HepG2 (cell line): ENCODE measurements around the gene MIER1. TPM values are rescaled to one million over a fixed set of nuclear protein-coding genes. Genes with fewer than 3 reads are reported as not detected.
A peak's percentile ranks its signal among the peaks of the same experiment; 100 is the strongest.

Experiments
- HMG20B ChIP-seq: conservative IDR thresholded peaks from 2 replicates; pipeline ENCODE4 v1.6.1; 2016; ENCODE audit warnings: missing genetic modification reagents, missing compliant biosample characterization
- HMGA1 ChIP-seq: sonication (generic); formaldehyde crosslinking; conservative IDR thresholded peaks from 2 replicates; pipeline ENCODE4 v1.4.0; 2020; ENCODE audit warnings: missing genetic modification reagents
- ISL2 ChIP-seq: sonication (generic); formaldehyde crosslinking; IDR thresholded peaks from 2 replicates; pipeline ENCODE4 v1.5.0; 2020; ENCODE audit warnings: missing genetic modification reagents
- ISX ChIP-seq: sonication (generic); formaldehyde crosslinking; conservative IDR thresholded peaks from 2 replicates; pipeline ENCODE4 v1.5.0; 2020; ENCODE audit warnings: missing genetic modification reagents
- KDM2A ChIP-seq: sonication (generic); formaldehyde crosslinking; IDR thresholded peaks from 2 replicates; pipeline ENCODE4 v1.4.0; 2020; ENCODE audit warnings: low read depth, missing genetic modification reagents, borderline replicate concordance
- MED8 ChIP-seq: sonication (generic); formaldehyde crosslinking; IDR thresholded peaks from 2 replicates; pipeline ENCODE4 v1.8.1; 2023; ENCODE audit warnings: mild to moderate bottlenecking, missing genetic modification reagents; ENCODE audit not compliant: insufficient replicate concordance
- NCOA1 ChIP-seq: sonication (generic); formaldehyde crosslinking; IDR thresholded peaks from 2 replicates; pipeline ENCODE4 v1.9.0; 2021; ENCODE audit warnings: missing genetic modification reagents
- RNF219 ChIP-seq: sonication (generic); formaldehyde crosslinking; IDR thresholded peaks from 2 replicates; pipeline ENCODE4 v1.5.0; 2020; ENCODE audit warnings: mild to moderate bottlenecking, missing genetic modification reagents
- SMARCC2 ChIP-seq: fragments of 450-650 bp; IDR thresholded peaks from 2 replicates; pipeline ENCODE4 v1.6.1; 2017; ENCODE audit warnings: antibody characterized with exemption, mild to moderate bottlenecking
- SRSF4 ChIP-seq: fragments of 200-400 bp; formaldehyde crosslinking; IDR thresholded peaks from one replicate; pipeline ENCODE4 v1.6.1; 2018; ENCODE audit warnings: mild to moderate bottlenecking, low read depth, low read length, moderate library complexity; ENCODE audit not compliant: poor library complexity, severe bottlenecking
- TFDP2 ChIP-seq: sonication (generic); formaldehyde crosslinking; IDR thresholded peaks from 2 replicates; pipeline ENCODE4 v1.4.0; 2020; ENCODE audit warnings: missing genetic modification reagents
- ZBTB46 ChIP-seq: sonication (generic); formaldehyde crosslinking; IDR thresholded peaks from 2 replicates; pipeline ENCODE4 v1.4.0; 2020; ENCODE audit warnings: mild to moderate bottlenecking, missing genetic modification reagents, borderline replicate concordance
- ZC3H13 ChIP-seq: sonication (generic); formaldehyde crosslinking; IDR thresholded peaks from 2 replicates; pipeline ENCODE4 v1.8.1; 2023; ENCODE audit warnings: mild to moderate bottlenecking, missing genetic modification reagents, moderate library complexity
- ZFAT ChIP-seq: sonication (generic); formaldehyde crosslinking; conservative IDR thresholded peaks from 2 replicates; pipeline ENCODE4 v1.8.1; 2023; ENCODE audit warnings: missing genetic modification reagents, inconsistent platforms
- ZGPAT ChIP-seq: IDR thresholded peaks from 2 replicates; pipeline ENCODE4 v1.6.1; 2016; ENCODE audit warnings: mild to moderate bottlenecking
- ZNF331 ChIP-seq: sonication (generic); formaldehyde crosslinking; IDR thresholded peaks from 2 replicates; pipeline ENCODE4 v1.4.0; 2020; ENCODE audit warnings: missing genetic modification reagents
- ZNF367 ChIP-seq: sonication (generic); formaldehyde crosslinking; IDR thresholded peaks from 2 replicates; pipeline ENCODE4 v1.4.0; 2020; ENCODE audit warnings: missing genetic modification reagents, borderline replicate concordance
- ZNF446 ChIP-seq: sonication (generic); formaldehyde crosslinking; IDR thresholded peaks from 2 replicates; pipeline ENCODE4 v1.5.0; 2020; ENCODE audit warnings: mild to moderate bottlenecking, missing genetic modification reagents
- ZNF468 ChIP-seq: sonication (generic); formaldehyde crosslinking; IDR thresholded peaks from 2 replicates; pipeline ENCODE4 v1.8.0; 2022; ENCODE audit warnings: mild to moderate bottlenecking, moderate library complexity, missing genetic modification reagents
- ZNF501 ChIP-seq: sonication (generic); formaldehyde crosslinking; IDR thresholded peaks from 2 replicates; pipeline ENCODE4 v1.5.1; 2020; ENCODE audit warnings: mild to moderate bottlenecking, moderate library complexity, missing genetic modification reagents
- ZNF674 ChIP-seq: sonication (generic); formaldehyde crosslinking; IDR thresholded peaks from 2 replicates; pipeline ENCODE4 v1.5.0; 2020; ENCODE audit warnings: low read depth, mild to moderate bottlenecking, missing genetic modification reagents
- ZNF883 ChIP-seq: sonication (generic); formaldehyde crosslinking; IDR thresholded peaks from 2 replicates; pipeline ENCODE4 v1.5.1; 2020; ENCODE audit warnings: mild to moderate bottlenecking, missing genetic modification reagents; ENCODE audit errors: not compliant biosample characterization
- ZSCAN9 ChIP-seq: IDR thresholded peaks from 2 replicates; pipeline ENCODE4 v1.6.1; 2016; ENCODE audit warnings: borderline replicate concordance
- polyA plus RNA-seq, 8 experiments: library from polyadenylated mRNA; depleted of rRNA in 3 of 8; stranded (reverse) in 7 of 8; unstranded in 1 of 8; fragments of >200 nt; fragmentation: Illumina TruSeq in 4 of 8; extraction: Trizol in 4 of 8; gene quantifications; 2 replicates each; pipeline versions ENCODE4 v1.2.1 to v1.2.3, GENCODE V29; 2011 to 2016; ENCODE audit warnings: low read depth in 4 of 8, missing spikeins in 1 of 8, mixed read lengths in 1 of 8; ENCODE audit not compliant: insufficient read depth in 1 of 8
- total RNA-seq, 5 experiments: library from RNA; depleted of rRNA; stranded (reverse); fragments of >200 nt; fragmentation: Illumina TruSeq; extraction: Trizol; gene quantifications; 2 replicates each; pipeline ENCODE4 v1.2.3, GENCODE V29; 2016; ENCODE audit warnings: low read depth in 1 of 5

MIER1 gene
- total and polyA plus RNA-seq, 2 of the 13 experiments (the other 11 are each of a cell fraction or from before 2014, with no cell fraction given) = 7.0 to 30.4 TPM

GRCh38 chr1:66924756-66925557 lies at the start of gene MIER1, which contains the start of gene DNAI4 (continued):
- TF ChIP-seq ZBTB46 (no peak), ZGPAT (CRISPR knock-in tag) (peak; percentile 73; the same call in 1 of the 2 replicates), HMG20B (CRISPR knock-in tag) (no peak), ZNF468 (no peak), KDM2A (CRISPR knock-in tag) (peak; percentile 62), ZNF331 (CRISPR knock-in tag) (peak; percentile 57), TFDP2 (CRISPR knock-in tag) (0 out of 2 replicates have a peak, but pooled peaks have one; percentile 60), ZSCAN9 (CRISPR knock-in tag) (peak; percentile 29; the same call in 1 of the 2 replicates), SMARCC2 (no peak), ZFAT (CRISPR knock-in tag) (no peak), ZNF883 (CRISPR knock-in tag) (no peak), ZNF674 (CRISPR knock-in tag) (no peak), SRSF4 (no peak), HMGA1 (CRISPR knock-in tag) (no peak), ZC3H13 (CRISPR knock-in tag) (peak; percentile 42; the same call in 1 of the 2 replicates), ISX (CRISPR knock-in tag) (no peak), RNF219 (CRISPR knock-in tag) (no peak), NCOA1 (CRISPR knock-in tag) (0 out of 2 replicates have a peak, but pooled peaks have one; percentile 34), ISL2 (peak; percentile 21; the same call in 1 of the 2 replicates), ZNF367 (CRISPR knock-in tag) (no peak), ZNF501 (CRISPR knock-in tag) (peak; percentile 75), MED8 (no peak), ZNF446 (CRISPR knock-in tag) (no peak)
